Cardiac muscle cell (in vitro differentiated cells and primary cell): ENCODE results near the gene FGFR4. TPM values are rescaled to one million over a fixed set of nuclear protein-coding genes. Genes with fewer than 3 reads are reported as not detected.

ENCODE experiments used
- DNase-seq, 2 donors: peaks; one replicate each; pipeline versions ENCODE4 v3.0.0 to v3.0.0-alpha.2; 2010 to 2017; ENCODE audit warnings: low read depth in 1 of 2, low spot score in 1 of 2
- H3K27ac ChIP-seq: fragments of 200-600 bp; sonication (generic); 2 replicates; pipeline ENCODE4 v1.5.1; 2016
- H3K27me3 ChIP-seq: fragments of 200-600 bp; sonication (generic); 2 replicates; pipeline ENCODE4 v1.6.0; 2016; ENCODE audit warnings: control low read depth
- H3K36me3 ChIP-seq: fragments of 200-600 bp; sonication (generic); 2 replicates; pipeline ENCODE4 v1.5.1; 2016; ENCODE audit warnings: control low read depth
- H3K4me1 ChIP-seq: fragments of 200-600 bp; sonication (generic); 2 replicates; pipeline ENCODE4 v1.8.1; 2017; ENCODE audit warnings: low read depth, mild to moderate bottlenecking, mixed run types
- H3K4me3 ChIP-seq: fragments of 200-600 bp; sonication (generic); 2 replicates; pipeline ENCODE4 v1.5.1; 2016; ENCODE audit warnings: mild to moderate bottlenecking
- H3K9me3 ChIP-seq: fragments of 200-600 bp; sonication (generic); 2 replicates; pipeline ENCODE4 v1.5.1; 2017; ENCODE audit warnings: low read depth, mild to moderate bottlenecking, control low read depth
- polyA plus RNA-seq: library from polyadenylated mRNA; unstranded; fragments of >200 nt; fragmentation: Nextera tagmentation; extraction: Ambion mirVana; gene quantifications from 2 replicates; pipeline ENCODE4 v1.2.1, GENCODE V29; 2016
- total RNA-seq: library from RNA; depleted of rRNA; stranded (reverse); fragments of >200 nt; gene quantifications from 2 replicates; pipeline ENCODE4 v1.2.3, GENCODE V29; 2016
- TF ChIP-seq, protein P1 (sequence below): IDR thresholded peaks from 2 replicates; pipeline ENCODE4 v1.5.1; 2012; ENCODE audit warnings: low read depth, mild to moderate bottlenecking, low read length

Gene FGFR4
- total and polyA plus RNA-seq, 2 experiments from 2014 or later, result 1.8 to 2.8 TPM

DNA sequence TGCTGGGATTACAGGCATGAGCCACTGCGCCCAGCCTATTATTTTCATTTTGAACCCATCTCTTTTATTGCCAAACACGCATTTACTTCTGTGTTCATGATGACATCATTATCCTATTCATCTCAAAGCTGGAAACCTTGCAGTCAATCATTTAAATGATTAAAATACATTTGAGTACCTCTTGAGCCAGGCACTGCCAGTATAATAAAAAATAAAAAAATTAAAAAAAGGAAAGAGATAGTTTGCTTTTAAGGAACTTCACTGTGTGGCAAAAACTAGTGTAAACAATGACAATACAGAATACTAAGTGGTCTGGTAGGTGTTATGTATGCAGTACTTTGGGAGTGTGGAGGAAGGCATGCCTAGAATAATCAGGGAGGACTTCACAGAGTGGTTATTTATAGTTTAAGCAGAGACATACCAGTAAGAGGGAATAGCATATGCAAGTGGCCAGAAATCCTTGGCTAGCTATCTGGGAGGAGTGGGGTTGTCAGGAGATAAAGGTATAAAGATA is 55.4 kb downstream of the FGFR4 start:
- H3K9me3 ChIP-seq, result no peaks in the 10 kb centered on the region
- peaks cover 19% of the 10 kb centered on the region for H3K4me1 ChIP-seq
- no peaks in the 10 kb centered on the region for H3K27me3 ChIP-seq
- TF ChIP-seq, protein P1, sequence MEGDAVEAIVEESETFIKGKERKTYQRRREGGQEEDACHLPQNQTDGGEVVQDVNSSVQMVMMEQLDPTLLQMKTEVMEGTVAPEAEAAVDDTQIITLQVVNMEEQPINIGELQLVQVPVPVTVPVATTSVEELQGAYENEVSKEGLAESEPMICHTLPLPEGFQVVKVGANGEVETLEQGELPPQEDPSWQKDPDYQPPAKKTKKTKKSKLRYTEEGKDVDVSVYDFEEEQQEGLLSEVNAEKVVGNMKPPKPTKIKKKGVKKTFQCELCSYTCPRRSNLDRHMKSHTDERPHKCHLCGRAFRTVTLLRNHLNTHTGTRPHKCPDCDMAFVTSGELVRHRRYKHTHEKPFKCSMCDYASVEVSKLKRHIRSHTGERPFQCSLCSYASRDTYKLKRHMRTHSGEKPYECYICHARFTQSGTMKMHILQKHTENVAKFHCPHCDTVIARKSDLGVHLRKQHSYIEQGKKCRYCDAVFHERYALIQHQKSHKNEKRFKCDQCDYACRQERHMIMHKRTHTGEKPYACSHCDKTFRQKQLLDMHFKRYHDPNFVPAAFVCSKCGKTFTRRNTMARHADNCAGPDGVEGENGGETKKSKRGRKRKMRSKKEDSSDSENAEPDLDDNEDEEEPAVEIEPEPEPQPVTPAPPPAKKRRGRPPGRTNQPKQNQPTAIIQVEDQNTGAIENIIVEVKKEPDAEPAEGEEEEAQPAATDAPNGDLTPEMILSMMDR, result no peak
- H3K4me3 ChIP-seq, result no peak overlapping the region
- DNase-seq, result peak in 1 of 2 donors; percentile 51
- H3K36me3 ChIP-seq, result peaks cover 20% of the 10 kb centered on the region
- H3K27ac ChIP-seq, result peak overlapping the region; percentile 77

DNA sequence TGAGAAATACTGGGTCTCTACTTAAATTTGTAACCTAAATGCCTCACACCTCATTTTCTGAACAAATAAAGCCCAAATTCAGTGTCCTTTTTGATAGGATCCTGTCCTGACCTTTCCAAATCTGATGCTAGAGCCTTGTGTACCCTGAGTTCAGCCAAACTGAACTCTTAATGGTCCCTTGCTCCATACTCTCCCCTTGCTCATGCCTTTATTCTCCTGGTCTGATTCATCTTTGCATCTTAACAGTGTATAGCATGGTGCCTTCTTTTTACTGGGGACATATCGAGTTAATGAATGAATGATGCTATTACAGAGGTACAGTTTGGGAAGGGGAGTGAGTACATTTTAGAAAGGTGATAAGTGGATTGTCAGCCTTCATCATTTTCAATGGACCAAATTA is 56.1 kb downstream of the FGFR4 start:
- peaks cover 14% of the 10 kb centered on the region for H3K4me1 ChIP-seq
- no peak overlapping the region for H3K4me3 ChIP-seq
- H3K9me3 ChIP-seq, result no peaks in the 10 kb centered on the region
- no peak for DNase-seq
- TF ChIP-seq, protein P1, result no peak
- no peaks in the 10 kb centered on the region for H3K27me3 ChIP-seq
- peak overlapping the region; percentile 77 for H3K27ac ChIP-seq
- peaks cover 17% of the 10 kb centered on the region for H3K36me3 ChIP-seq

- TF ChIP-seq, protein P1, result no peak
- H3K36me3 ChIP-seq, result peaks cover 19% of the 10 kb centered on the region
- no peak overlapping the region for H3K27ac ChIP-seq
- no peaks in the 10 kb centered on the region for H3K27me3 ChIP-seq
- peaks cover 8% of the 10 kb centered on the region for H3K4me1 ChIP-seq
- no peaks in the 10 kb centered on the region for H3K9me3 ChIP-seq
- peak in 1 of 2 donors; percentile 22 for DNase-seq
- no peak overlapping the region for H3K4me3 ChIP-seq
Measured at GRCh38 chr5:177146891-177147638, 60.4 kb downstream of the FGFR4 start.

Other genes with a start within 250 kb of the FGFR4 start
- not detected in 2 replicates for gene HK3, start 187.6 kb upstream of the FGFR4 start, total RNA-seq
- not detected in 2 replicates for gene HK3, start 187.6 kb upstream of the FGFR4 start, polyA plus RNA-seq
- gene UIMC1, start 80.1 kb upstream of the FGFR4 start, total RNA-seq, result 20.4 and 30.8 TPM in 2 replicates
- gene UIMC1, start 80.1 kb upstream of the FGFR4 start, polyA plus RNA-seq, result 22.3 and 25.3 TPM in 2 replicates
- 26.6 and 32.5 TPM in 2 replicates for gene ZNF346, start 64.2 kb upstream of the FGFR4 start, total RNA-seq
- 31.0 and 32.5 TPM in 2 replicates for gene ZNF346, start 64.2 kb upstream of the FGFR4 start, polyA plus RNA-seq
- gene NSD1, start 46.9 kb downstream of the FGFR4 start, total RNA-seq, result 29.7 and 37.9 TPM in 2 replicates
- gene NSD1, start 46.9 kb downstream of the FGFR4 start, polyA plus RNA-seq, result 37.8 and 44.0 TPM in 2 replicates
- gene RAB24, start 216.8 kb downstream of the FGFR4 start, total RNA-seq, result 69.2 and 94.7 TPM in 2 replicates
- 70.7 and 81.5 TPM in 2 replicates for gene RAB24, start 216.8 kb downstream of the FGFR4 start, polyA plus RNA-seq
- 86.0 and 156 TPM in 2 replicates for gene PRELID1, start 216.9 kb downstream of the FGFR4 start, total RNA-seq
- gene PRELID1, start 216.9 kb downstream of the FGFR4 start, polyA plus RNA-seq, result 134 and 185 TPM in 2 replicates
- gene MXD3, start 225.0 kb downstream of the FGFR4 start, total RNA-seq, result 15.2 and 112 TPM in 2 replicates
- gene MXD3, start 225.0 kb downstream of the FGFR4 start, polyA plus RNA-seq, result 7.3 and 50.5 TPM in 2 replicates